Hepatic stellate cell (primary cell): ENCODE results near the gene GLDN.
"Not testable (repeated sequence)": the region's sequence is repeated elsewhere in the genome, so short reads cannot be mapped to it uniquely, and the experiment has no call there.

ENCODE experiments used
- DNase-seq: peaks from one replicate; pipeline ENCODE4 v3.0.0; 2011; ENCODE audit warnings: low spot score

Gene GLDN

DNA sequence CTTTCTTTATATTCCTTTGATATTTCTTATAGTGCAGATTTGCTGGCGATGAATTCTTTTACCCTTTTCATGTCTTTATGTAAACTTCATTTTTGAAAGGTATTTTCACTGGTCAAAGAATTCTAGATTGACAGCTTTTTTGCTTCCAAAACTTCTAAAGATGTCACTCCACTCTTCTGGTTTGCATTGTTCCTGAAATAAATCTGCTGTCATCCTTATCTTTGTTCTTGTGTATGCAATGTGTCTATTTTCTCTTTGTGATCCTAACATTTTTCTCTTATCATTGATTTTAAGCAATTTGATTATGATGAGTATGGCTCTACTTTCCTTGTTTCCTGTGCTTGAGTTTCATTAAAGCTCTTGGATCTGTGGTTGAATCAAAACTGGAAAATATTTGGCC lies 103.4 kb downstream of the GLDN start:
- no peak for DNase-seq

DNA sequence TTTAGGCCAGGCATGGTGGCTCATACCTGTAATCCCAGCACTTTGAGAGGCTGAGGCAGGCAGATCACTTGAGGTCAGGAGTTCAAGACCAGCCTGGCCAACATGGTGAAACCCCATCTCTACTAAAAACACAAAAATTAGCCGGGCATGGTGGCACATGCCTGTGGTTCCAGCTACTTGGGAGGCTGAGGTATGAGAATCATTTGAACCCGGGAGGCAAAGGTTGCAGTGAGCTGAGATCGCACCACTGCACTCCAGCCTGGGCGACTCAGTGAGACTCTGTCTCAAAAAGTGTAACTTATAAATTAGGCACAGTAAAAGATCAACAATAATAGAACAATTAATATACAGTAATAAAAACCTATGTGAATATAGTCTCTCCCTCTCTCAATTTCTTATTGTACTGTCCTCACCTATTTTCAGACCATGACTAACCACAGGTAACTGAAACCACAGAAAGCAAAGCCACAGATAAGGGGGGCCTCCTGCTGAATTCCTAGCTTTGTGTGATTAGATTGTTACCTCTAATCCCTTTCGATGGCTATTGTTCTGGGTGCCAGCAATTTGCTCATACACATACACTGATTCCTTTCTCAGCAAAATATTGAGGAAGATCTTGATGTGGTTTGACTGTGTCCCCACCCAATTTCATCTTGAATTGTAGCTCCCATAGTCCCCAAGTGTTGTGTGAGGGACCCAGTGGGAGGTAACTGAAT lies 104.7 kb downstream of the GLDN start:
- not testable (repeated sequence) for DNase-seq

DNA sequence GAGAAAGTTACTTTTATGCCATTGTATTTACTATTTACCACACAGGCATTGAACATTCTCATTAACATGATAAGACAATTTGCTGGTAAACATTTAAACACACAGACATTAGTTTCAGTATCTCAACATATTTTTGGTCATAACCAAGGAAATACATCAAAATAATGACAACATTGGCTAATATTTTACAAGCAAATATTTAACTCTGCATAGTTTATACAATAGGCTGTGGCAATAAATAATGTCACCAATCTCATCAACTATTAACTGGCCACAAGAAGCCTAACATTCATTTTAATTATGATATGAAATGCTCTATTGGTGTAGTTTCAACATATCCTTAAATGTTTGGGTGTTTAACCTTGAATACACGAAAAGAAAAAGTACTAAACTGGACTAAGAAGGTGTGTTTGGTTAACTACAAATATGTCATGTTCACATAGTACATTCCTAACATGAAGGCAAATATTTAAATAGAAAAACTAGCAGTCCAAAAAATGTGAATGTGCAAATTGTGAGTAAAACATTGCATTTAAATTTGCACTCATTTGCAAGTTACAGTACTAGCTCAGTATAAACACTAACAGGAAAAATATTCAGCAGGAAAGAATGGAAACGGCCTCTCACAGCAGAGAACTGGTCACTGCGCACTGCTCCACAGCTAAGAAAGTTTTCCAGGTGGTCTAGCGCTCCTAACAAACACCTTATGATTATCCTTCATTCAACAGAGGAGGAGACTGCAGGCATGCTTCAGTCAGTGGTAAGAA lies 106.6 kb downstream of the GLDN start:
- DNase-seq: no peak

DNA sequence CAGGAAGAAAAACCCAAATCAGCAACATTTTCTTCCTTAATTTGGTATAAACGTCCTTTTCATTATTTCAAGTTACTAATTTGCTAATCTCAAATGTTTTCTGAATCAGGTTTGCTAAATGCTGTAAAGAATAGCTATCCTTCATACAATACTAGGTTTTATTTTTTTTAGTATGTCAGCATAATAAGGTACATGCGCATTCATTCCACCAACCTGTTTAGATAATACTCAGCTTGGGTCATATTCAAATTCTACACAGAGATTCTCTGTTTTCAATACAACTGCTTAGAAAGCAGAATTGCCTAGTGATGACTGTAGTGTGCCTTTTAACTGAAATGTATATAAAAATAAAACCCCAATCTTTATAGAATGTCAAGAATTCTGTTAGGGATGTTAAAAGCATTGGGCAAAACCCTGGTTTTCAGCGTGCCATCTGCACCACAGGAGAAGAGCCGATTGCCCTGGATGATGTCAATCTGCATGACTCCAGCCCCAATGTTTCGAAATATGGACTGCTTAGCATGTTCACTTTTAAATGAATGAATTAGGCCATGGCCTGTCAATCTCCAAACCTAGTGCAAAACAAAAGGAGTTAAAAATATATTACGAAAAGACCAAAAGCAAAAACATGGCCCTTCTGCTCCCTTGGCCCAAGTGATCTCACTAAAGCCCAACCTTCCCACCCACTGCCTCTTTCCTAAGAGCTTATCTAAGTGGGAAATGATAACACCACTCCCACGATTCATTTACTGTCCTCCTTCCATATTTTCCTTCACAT lies 107.4 kb downstream of the GLDN start:
- DNase-seq: no peak

DNA sequence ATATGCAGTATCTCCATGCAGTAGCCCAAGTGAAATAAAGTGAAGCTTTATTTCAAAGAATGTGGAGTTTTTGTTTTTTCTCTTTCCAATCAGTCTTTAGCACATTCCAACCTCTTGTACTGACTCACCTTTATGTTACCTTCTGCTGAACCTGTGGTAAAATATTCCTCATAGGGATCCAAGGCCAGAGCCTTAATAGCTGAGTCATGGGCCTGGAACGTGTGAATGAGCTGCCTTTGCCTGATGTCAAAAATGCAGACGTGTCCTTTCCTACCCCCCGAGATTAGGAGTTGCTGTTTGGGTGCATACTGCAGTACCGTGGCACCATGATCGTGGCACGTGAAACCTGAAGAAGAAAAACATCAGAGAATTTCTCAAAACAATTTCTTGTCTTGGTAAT lies 108.5 kb downstream of the GLDN start:
- no peak for DNase-seq
